K562 (cell line): ENCODE measurements around the gene QKI. TPM values are rescaled to one million over a fixed set of nuclear protein-coding genes. Genes with fewer than 3 reads are reported as not detected.
A peak's percentile ranks its signal among the peaks of the same experiment; 100 is the strongest.

Experiments used
- ATF7 ChIP-seq: fragments of 450-650 bp; IDR thresholded peaks from 2 replicates; pipeline ENCODE4 v1.7.1; 2014; ENCODE audit warnings: mild to moderate bottlenecking, moderate library complexity
- BRD4 ChIP-seq: fragments of 200-600 bp; sonication (generic); IDR thresholded peaks from 2 replicates; pipeline ENCODE4 v1.6.1; 2017; ENCODE audit warnings: inconsistent platforms
- CSDE1 ChIP-seq, 2 experiments: fragments of 450-650 bp; IDR thresholded peaks; 2 replicates each; pipeline ENCODE4 v1.6.1; 2016; ENCODE audit warnings: mild to moderate bottlenecking in 1 of 2
- HMG20A ChIP-seq: fragments of 450-650 bp; formaldehyde crosslinking; conservative IDR thresholded peaks from 2 replicates; pipeline ENCODE4 v1.4.0; 2020; ENCODE audit warnings: mild to moderate bottlenecking, mixed read lengths
- MYBL2 ChIP-seq, 2 experiments: fragments of 450-650 bp in 1 of 2; sonication (generic) in 1 of 2; formaldehyde crosslinking in 1 of 2; IDR thresholded peaks; 2 replicates each; pipeline versions ENCODE4 v1.6.1 to v1.8.1; 2017 to 2022; ENCODE audit warnings: borderline replicate concordance in 1 of 2, inconsistent platforms in 1 of 2, low read depth in 1 of 2, mild to moderate bottlenecking in 1 of 2, missing genetic modification reagents in 1 of 2, moderate library complexity in 1 of 2
- NFE2 ChIP-seq: IDR thresholded peaks from 2 replicates; pipeline ENCODE4 v1.6.1; 2014; ENCODE audit warnings: antibody characterized with exemption, low read depth
- RB1 ChIP-seq: fragments of 450-650 bp; IDR thresholded peaks from 2 replicates; pipeline ENCODE4 v1.6.1; 2017; ENCODE audit warnings: low read depth, mild to moderate bottlenecking
- TAF7 ChIP-seq: fragments of 450-650 bp; IDR thresholded peaks from 2 replicates; pipeline ENCODE4 v1.6.1; 2016; ENCODE audit warnings: missing genetic modification characterization, missing compliant biosample characterization
- ZBTB17 ChIP-seq: fragments of 450-650 bp; formaldehyde crosslinking; IDR thresholded peaks from 2 replicates; pipeline ENCODE4 v1.4.0; 2020; ENCODE audit warnings: mild to moderate bottlenecking
- ZBTB9 ChIP-seq: fragments of 450-650 bp; formaldehyde crosslinking; IDR thresholded peaks from 2 replicates; pipeline ENCODE4 v1.4.0; 2020; ENCODE audit warnings: mild to moderate bottlenecking, moderate library complexity
- ZKSCAN8 ChIP-seq: fragments of 200-800 bp; sonication (Bioruptor generic); IDR thresholded peaks from 2 replicates; pipeline ENCODE4 v1.6.1; 2016; ENCODE audit warnings: missing genetic modification characterization, missing compliant biosample characterization
- ZNF583 ChIP-seq: fragments of 250-450 bp; sonication (Bioruptor Pico); IDR thresholded peaks from 2 replicates; pipeline ENCODE4 v1.4.0; 2020
- ZNF592 ChIP-seq: fragments of 450-650 bp; IDR thresholded peaks from 2 replicates; pipeline ENCODE4 v1.6.1; 2017; ENCODE audit warnings: antibody characterized with exemption, mild to moderate bottlenecking
- polyA plus RNA-seq, 8 experiments: library from polyadenylated mRNA; depleted of rRNA in 4 of 8; stranded (reverse) in 5 of 8; unstranded in 3 of 8; fragments of >200 nt; fragmentation: Nextera tagmentation in 2 of 8; fragmentation: Illumina TruSeq in 1 of 8; extraction: Ambion mirVana in 2 of 8; extraction: Trizol in 1 of 8; gene quantifications; 2 replicates each; pipeline versions ENCODE4 v1.2.1 to v1.2.3, GENCODE V29; 2011 to 2014; ENCODE audit warnings: inconsistent platforms in 1 of 8, missing spikeins in 1 of 8
- total RNA-seq, 7 experiments: library from RNA; depleted of rRNA in 6 of 7; stranded (reverse); fragments of >200 nt in 6 of 7; fragmentation: Illumina TruSeq in 2 of 7; extraction: Trizol in 2 of 7; gene quantifications; 2 replicates each; pipeline versions ENCODE4 v1.2.1 to v1.2.3, GENCODE V29; 2011 to 2021; ENCODE audit warnings: low replicate concordance in 1 of 7
- TF ChIP-seq, protein P1 (sequence below): sonication (generic); formaldehyde crosslinking; IDR thresholded peaks from 2 replicates; pipeline ENCODE4 v1.5.0; 2020; ENCODE audit warnings: missing genetic modification reagents
- TF ChIP-seq, protein P2 (sequence below): fragments of 250-450 bp; sonication (Bioruptor Pico); IDR thresholded peaks from 2 replicates; pipeline ENCODE4 v1.8.0; 2022; ENCODE audit warnings: moderate library complexity, mild to moderate bottlenecking, inconsistent platforms
- TF ChIP-seq, protein P3 (sequence below), 2 experiments: fragments of 450-650 bp in 1 of 2; IDR thresholded peaks; 2 replicates each; pipeline ENCODE4 v1.6.1; 2011 to 2017; ENCODE audit warnings: low read depth in 2 of 2, antibody characterized with exemption in 1 of 2, borderline replicate concordance in 1 of 2, low read length in 1 of 2, mild to moderate bottlenecking in 1 of 2, mixed read lengths in 1 of 2; ENCODE audit not compliant: control insufficient read depth in 1 of 2

Gene QKI
- total and polyA plus RNA-seq, 9 of the 15 experiments (the other 6 are each of a cell fraction or from before 2014, with no cell fraction given) = 20.4 to 215 (median 123) TPM

DNA sequence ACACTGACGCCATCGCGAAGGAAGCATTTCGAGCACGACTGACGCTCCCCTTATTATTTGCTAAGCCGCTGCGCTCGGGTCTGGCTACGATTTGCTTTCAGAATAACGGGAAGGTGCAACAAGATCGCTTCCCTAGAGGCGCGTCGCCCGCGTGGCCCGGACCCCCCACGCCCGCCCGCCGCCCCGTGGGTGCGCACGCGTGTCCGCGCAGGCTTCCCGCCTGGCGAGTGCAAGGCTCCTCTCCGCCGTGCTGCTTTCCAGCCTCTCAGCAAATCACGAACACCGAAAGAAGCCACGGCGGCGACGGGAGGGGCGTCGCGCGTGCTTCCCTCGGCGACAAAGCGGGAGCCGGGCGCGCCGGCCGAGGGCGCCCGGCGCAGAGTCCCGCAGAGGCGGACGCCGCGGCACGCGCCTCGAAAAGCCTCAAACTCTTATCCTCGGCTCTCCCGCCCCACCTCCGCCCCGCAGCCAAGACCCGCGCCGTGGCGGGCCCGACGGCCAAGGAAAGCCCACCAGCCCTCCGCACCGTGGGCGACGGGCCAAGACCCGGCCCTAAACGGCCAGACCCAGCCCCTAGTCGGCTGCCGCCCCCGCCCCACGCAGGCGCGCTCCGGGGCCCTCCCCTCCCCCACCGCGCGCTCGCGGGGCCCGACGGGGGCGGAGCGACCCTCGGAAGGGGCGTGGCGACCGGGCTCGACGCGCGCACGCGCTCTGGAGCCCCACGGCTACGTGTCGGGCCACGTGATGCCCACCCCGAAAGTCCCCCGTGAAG is 987 bp upstream of the QKI start (continued):
- TF ChIP-seq TAF7 (no peak), ATF7 (peak; percentile 74), BRD4 (peak; percentile 76; the same call in 1 of the 2 replicates), ZBTB9 (peak; percentile 91), CSDE1 (IDR thresholded peaks at IDR 0.05) (no peak), ZNF592 (peak; percentile 80), HMG20A (no peak), MYBL2 (IDR thresholded peaks at IDR 0.05; ENCODE audit: low read depth) (no peak), MYBL2 (CRISPR knock-in tag; IDR thresholded peaks at IDR 0.05; ENCODE audit: borderline replicate concordance) (no peak), ZKSCAN8 (CRISPR knock-in tag) (no peak), ZBTB17 (peak; percentile 88; the same call in 1 of the 2 replicates), RB1 (peak; percentile 85; the same call in 1 of the 2 replicates), NFE2 (no peak), ZNF583 (CRISPR knock-in tag) (peak; percentile 61; the same call in 1 of the 2 replicates)
- TF ChIP-seq, protein P1, sequence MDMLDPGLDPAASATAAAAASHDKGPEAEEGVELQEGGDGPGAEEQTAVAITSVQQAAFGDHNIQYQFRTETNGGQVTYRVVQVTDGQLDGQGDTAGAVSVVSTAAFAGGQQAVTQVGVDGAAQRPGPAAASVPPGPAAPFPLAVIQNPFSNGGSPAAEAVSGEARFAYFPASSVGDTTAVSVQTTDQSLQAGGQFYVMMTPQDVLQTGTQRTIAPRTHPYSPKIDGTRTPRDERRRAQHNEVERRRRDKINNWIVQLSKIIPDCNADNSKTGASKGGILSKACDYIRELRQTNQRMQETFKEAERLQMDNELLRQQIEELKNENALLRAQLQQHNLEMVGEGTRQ = peak; percentile 95
- TF ChIP-seq, protein P2, sequence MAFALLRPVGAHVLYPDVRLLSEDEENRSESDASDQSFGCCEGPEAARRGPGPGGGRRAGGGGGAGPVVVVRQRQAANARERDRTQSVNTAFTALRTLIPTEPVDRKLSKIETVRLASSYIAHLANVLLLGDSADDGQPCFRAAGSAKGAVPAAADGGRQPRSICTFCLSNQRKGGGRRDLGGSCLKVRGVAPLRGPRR (CRISPR knock-in tag) = no peak
- TF ChIP-seq, protein P3, sequence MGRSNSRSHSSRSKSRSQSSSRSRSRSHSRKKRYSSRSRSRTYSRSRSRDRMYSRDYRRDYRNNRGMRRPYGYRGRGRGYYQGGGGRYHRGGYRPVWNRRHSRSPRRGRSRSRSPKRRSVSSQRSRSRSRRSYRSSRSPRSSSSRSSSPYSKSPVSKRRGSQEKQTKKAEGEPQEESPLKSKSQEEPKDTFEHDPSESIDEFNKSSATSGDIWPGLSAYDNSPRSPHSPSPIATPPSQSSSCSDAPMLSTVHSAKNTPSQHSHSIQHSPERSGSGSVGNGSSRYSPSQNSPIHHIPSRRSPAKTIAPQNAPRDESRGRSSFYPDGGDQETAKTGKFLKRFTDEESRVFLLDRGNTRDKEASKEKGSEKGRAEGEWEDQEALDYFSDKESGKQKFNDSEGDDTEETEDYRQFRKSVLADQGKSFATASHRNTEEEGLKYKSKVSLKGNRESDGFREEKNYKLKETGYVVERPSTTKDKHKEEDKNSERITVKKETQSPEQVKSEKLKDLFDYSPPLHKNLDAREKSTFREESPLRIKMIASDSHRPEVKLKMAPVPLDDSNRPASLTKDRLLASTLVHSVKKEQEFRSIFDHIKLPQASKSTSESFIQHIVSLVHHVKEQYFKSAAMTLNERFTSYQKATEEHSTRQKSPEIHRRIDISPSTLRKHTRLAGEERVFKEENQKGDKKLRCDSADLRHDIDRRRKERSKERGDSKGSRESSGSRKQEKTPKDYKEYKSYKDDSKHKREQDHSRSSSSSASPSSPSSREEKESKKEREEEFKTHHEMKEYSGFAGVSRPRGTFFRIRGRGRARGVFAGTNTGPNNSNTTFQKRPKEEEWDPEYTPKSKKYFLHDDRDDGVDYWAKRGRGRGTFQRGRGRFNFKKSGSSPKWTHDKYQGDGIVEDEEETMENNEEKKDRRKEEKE (IDR thresholded peaks at IDR 0.05; ENCODE audit: borderline replicate concordance in 1 of 2, control insufficient read depth in 1 of 2, low read depth in 2 of 2, low read length in 1 of 2) = peak in 1 of 2 experiments; percentile 70; a peak in 1 of 4 replicates
